ACC112 (cell line): ENCODE data around the gene MCCD1.
A peak's percentile ranks its signal among the peaks of the same experiment; 100 is the strongest.
"Not testable (repeated sequence)": the region's sequence is repeated elsewhere in the genome, so short reads cannot be mapped to it uniquely, and the experiment has no call there.

Experiments
- H2AFZ ChIP-seq: fragments of 200-600 bp; sonication (generic); one replicate; pipeline ENCODE4 v1.6.0; 2017; ENCODE audit warnings: antibody characterized with exemption, low read length; ENCODE audit not compliant: unreplicated experiment
- H3K27ac ChIP-seq: fragments of 200-600 bp; sonication (generic); 2 replicates; pipeline ENCODE4 v1.5.1; 2014; ENCODE audit warnings: low read depth, mild to moderate bottlenecking, antibody characterized with exemption, low read length, moderate library complexity
- H3K27me3 ChIP-seq: fragments of 200-600 bp; sonication (generic); 2 replicates; pipeline ENCODE4 v1.6.1; 2014; ENCODE audit warnings: mild to moderate bottlenecking, antibody characterized with exemption, low read length, moderate library complexity, mixed read lengths; ENCODE audit not compliant: insufficient read depth
- H3K36me3 ChIP-seq: fragments of 200-600 bp; sonication (generic); 2 replicates; pipeline ENCODE4 v1.6.1; 2016; ENCODE audit warnings: mild to moderate bottlenecking, antibody characterized with exemption, low read length, moderate library complexity, mixed read lengths; ENCODE audit not compliant: insufficient read depth
- H3K4me1 ChIP-seq: fragments of 200-600 bp; sonication (generic); one replicate; pipeline ENCODE4 v1.6.1; 2016; ENCODE audit warnings: low read length, mixed read lengths; ENCODE audit not compliant: insufficient read depth, unreplicated experiment, control insufficient read depth
- H3K4me3 ChIP-seq: fragments of 200-600 bp; sonication (generic); 2 replicates; pipeline ENCODE4 v1.5.1; 2014; ENCODE audit warnings: mild to moderate bottlenecking, low read depth, low read length
- H3K79me2 ChIP-seq: fragments of 200-600 bp; sonication (generic); one replicate; pipeline ENCODE4 v1.6.0; 2016; ENCODE audit warnings: low read length; ENCODE audit not compliant: control insufficient read depth, unreplicated experiment, insufficient read depth

Gene MCCD1, protein sequence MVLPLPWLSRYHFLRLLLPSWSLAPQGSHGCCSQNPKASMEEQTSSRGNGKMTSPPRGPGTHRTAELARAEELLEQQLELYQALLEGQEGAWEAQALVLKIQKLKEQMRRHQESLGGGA

GRCh38 chr6:31528821-31529328, at the start of gene MCCD1:
Gene MCCD1 (plus strand): TSS chr6:31528962. CDS start chr6:31529015, 53 bp downstream.
- Histone ChIP-seq H3K4me3 (no peak within 1 kb of the TSS), H2AFZ (no peak within 1 kb of the TSS), H3K36me3 (peaks cover 18% of the 10 kb centered on the region), H3K27ac (0 out of 2 replicates have a peak within 1 kb of the TSS, but pooled peaks have one; percentile 28), H3K4me1 (peaks cover 22% of the 10 kb centered on the region), H3K27me3 (no peaks in the 10 kb centered on the region), H3K79me2 (peaks cover 7% of the 10 kb centered on the region)

- H3K36me3 ChIP-seq = no peaks in the 10 kb centered on the region
- no peak overlapping the region for H3K4me3 ChIP-seq
- peaks cover 18% of the 10 kb centered on the region for H3K4me1 ChIP-seq
- H2AFZ ChIP-seq = no peak overlapping the region
- no peaks in the 10 kb centered on the region for H3K79me2 ChIP-seq
- no peaks in the 10 kb centered on the region for H3K27me3 ChIP-seq
- H3K27ac ChIP-seq = no peak overlapping the region
These were observed 49.4 kb upstream of the MCCD1 start for GRCh38 chr6:31479151-31479932.

DNA sequence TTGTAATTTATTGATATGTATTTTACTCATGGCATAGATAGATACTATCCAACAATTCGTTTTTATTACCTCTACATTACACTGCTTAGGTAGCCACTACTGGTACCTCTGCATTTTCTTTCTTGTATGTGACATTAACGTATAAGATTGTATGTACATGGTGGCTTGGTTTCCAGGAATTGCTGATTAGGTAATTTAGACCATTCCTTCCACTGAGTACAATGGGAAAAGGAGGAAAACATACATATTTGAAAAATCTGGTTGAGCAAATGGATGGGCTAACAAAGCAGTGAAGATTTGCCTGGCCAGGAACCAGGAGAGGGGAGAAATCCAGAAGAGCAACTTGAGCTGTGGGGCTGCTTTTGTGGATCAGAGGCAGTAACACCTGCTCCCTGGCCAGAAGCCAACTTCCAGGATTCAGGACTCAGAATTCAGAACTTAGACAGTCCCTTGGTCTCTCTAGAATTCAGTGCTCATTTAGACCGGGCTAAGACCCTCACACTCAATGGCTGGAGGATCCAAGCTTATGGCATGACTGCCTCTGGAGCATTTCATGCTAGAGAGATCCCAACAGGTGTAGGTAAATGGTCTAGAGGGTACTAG, 48.7 kb upstream of the MCCD1 start:
- H3K79me2 ChIP-seq = no peaks in the 10 kb centered on the region
- no peak overlapping the region for H2AFZ ChIP-seq
- H3K4me1 ChIP-seq = peaks cover 17% of the 10 kb centered on the region
- H3K4me3 ChIP-seq = no peak overlapping the region
- H3K36me3 ChIP-seq = no peaks in the 10 kb centered on the region
- H3K27ac ChIP-seq = no peak overlapping the region
- H3K27me3 ChIP-seq = no peaks in the 10 kb centered on the region

- Histone ChIP-seq H3K36me3 (no peaks in the 10 kb centered on the region), H2AFZ (no peak overlapping the region), H3K27ac (no peak overlapping the region), H3K79me2 (no peaks in the 10 kb centered on the region), H3K4me3 (no peak overlapping the region), H3K27me3 (no peaks in the 10 kb centered on the region), H3K4me1 (peaks cover 19% of the 10 kb centered on the region)
These were observed 48.2 kb upstream of the MCCD1 start for GRCh38 chr6:31480574-31480973.

- Histone ChIP-seq H3K4me3 (no peak overlapping the region), H3K4me1 (peaks cover 20% of the 10 kb centered on the region), H3K79me2 (no peaks in the 10 kb centered on the region), H3K36me3 (no peaks in the 10 kb centered on the region), H2AFZ (no peak overlapping the region), H3K27me3 (no peaks in the 10 kb centered on the region), H3K27ac (no peak overlapping the region)
These were observed 45.4 kb upstream of the MCCD1 start for GRCh38 chr6:31483392-31483791.

GRCh38 chr6:31485055-31485454, 43.7 kb upstream of the MCCD1 start:
- peaks cover 20% of the 10 kb centered on the region for H3K4me1 ChIP-seq
- H3K27me3 ChIP-seq = no peaks in the 10 kb centered on the region
- no peaks in the 10 kb centered on the region for H3K36me3 ChIP-seq
- H2AFZ ChIP-seq = no peak overlapping the region
- no peak overlapping the region for H3K27ac ChIP-seq
- peak overlapping the region; percentile 27; the same call in 1 of the 2 replicates for H3K4me3 ChIP-seq
- no peaks in the 10 kb centered on the region for H3K79me2 ChIP-seq

GRCh38 chr6:31486065-31486837, 42.5 kb upstream of the MCCD1 start:
- H3K27me3 ChIP-seq, H2AFZ ChIP-seq, H3K36me3 ChIP-seq, H3K27ac ChIP-seq, H3K4me3 ChIP-seq, H3K79me2 ChIP-seq: not testable (repeated sequence)
- peaks cover 20% of the 10 kb centered on the region for H3K4me1 ChIP-seq

- not testable (repeated sequence) for H3K79me2 ChIP-seq, H3K27ac ChIP-seq, H3K4me3 ChIP-seq, H2AFZ ChIP-seq, H3K36me3 ChIP-seq, H3K27me3 ChIP-seq
- H3K4me1 ChIP-seq = peaks cover 24% of the 10 kb centered on the region
These were observed 41.1 kb upstream of the MCCD1 start for GRCh38 chr6:31487674-31488073.

DNA sequence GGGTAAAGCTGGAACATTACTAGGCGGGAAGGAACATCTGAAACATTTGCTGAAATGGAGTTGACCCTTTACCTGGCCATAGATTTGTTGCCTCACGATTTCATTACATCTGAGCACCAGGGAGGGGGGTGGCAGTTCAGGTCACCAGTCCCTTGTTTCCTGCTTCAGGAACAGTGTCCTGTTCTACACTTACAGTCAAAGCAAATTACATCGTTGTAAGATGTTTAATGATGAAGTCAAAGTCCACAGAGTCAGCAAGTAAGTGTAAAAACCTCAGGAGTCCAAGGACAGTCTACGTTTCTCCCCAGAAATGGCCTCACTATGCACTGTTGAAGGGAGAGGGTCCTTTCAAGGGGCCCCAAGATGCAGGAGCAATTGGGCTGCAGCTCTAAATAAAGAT, 39.7 kb upstream of the MCCD1 start:
- H3K4me1 ChIP-seq = peaks cover 18% of the 10 kb centered on the region
- H3K79me2 ChIP-seq = no peaks in the 10 kb centered on the region
- H2AFZ ChIP-seq = no peak overlapping the region
- no peak overlapping the region for H3K4me3 ChIP-seq
- no peaks in the 10 kb centered on the region for H3K36me3 ChIP-seq
- no peaks in the 10 kb centered on the region for H3K27me3 ChIP-seq
- no peak overlapping the region for H3K27ac ChIP-seq

DNA sequence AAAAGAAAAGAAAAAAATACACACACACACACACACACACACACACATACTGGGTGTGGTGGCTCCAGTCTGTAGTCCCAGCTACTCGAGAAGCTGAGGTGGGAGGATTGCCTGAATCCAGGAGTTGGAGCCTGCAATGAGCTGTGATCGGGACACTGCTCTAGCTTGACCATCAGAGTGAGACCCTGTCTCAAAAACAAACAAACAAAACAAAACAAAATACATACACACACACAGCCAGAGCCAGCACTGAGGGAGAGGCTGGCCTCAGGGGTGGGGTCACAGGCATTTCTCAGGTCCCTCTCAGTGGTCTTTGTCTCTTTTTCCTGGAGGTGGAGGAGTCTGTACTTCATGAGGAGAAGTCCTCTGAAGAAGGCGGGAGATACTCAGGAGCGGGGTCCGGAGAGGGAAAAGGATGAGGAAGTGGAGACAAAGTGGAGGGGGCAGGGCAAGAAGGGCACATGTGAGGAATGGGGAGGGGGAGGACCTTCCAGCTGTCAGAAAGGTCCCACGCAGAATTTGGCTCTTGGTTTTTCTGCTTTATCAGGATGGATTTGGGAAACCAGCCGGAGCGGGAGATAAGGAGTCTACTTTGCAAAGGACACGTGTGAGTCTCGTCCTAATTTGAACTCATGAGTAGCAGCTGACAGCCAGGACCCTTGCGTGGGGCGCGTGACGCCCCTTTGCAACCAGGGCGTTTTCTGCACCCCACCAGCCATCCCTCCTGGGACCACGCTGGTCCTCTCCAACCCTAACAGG, 38.5 kb upstream of the MCCD1 start:
- Histone ChIP-seq H3K79me2 (no peaks in the 10 kb centered on the region), H3K27me3 (no peaks in the 10 kb centered on the region), H3K27ac (no peak overlapping the region), H3K4me1 (peaks cover 11% of the 10 kb centered on the region), H3K36me3 (no peaks in the 10 kb centered on the region), H3K4me3 (no peak overlapping the region), H2AFZ (no peak overlapping the region)
